Measurements from ENCODE around the gene TRIM2.

The TRIM2 gene

GRCh38 chr4:153366486-153366885 lies 162.2 kb downstream of the TRIM2 start:
- in situ Hi-C loops (cut with MboI; ENCODE audit: low sequenced_read_pairs) = no loop called here

DNA sequence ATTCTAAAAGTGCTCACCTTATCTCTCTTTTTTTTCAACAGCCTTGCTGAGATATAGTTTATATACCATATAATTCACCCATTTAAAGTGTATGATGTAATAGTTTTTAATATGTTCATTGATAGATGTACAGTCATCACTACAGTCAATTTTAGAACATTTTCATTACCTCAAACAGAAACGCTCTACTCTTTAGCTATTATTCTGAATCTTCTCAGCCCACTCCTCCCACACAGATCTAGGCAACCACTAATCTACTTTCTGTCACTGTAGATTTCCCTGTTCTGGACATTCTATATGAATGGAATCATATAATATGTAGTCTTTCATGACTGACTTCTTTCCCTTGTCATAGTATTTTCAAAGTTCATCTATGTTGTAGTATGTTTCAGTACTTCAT lies 162.8 kb downstream of the TRIM2 start:
- in situ Hi-C loops (cut with MboI; ENCODE audit: low sequenced_read_pairs) = no loop called here

DNA sequence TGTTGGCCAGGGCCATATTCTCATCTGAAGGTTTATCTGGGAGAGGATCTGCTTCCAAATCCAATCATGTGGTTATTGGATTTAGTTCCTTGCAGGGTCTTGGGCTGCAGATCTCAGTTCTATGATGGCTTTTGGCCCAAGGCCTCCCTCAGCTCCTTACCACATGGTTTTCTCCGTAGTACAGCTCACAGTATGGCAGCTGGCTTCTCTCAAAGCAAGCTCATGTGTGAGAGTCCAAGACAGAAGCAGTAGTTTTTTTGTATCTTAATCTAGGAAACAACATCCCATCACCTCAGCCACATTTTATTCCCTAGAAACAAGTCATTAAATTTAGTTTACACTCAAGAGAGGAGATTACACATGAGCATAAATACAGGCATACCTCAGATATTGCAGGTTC lies 164.8 kb downstream of the TRIM2 start:
- in situ Hi-C loops (cut with MboI; ENCODE audit: low sequenced_read_pairs) = no loop called here

GRCh38 chr4:153371701-153372234 lies 167.5 kb downstream of the TRIM2 start:
- in situ Hi-C loops (cut with MboI; ENCODE audit: low sequenced_read_pairs) = no loop called here

DNA sequence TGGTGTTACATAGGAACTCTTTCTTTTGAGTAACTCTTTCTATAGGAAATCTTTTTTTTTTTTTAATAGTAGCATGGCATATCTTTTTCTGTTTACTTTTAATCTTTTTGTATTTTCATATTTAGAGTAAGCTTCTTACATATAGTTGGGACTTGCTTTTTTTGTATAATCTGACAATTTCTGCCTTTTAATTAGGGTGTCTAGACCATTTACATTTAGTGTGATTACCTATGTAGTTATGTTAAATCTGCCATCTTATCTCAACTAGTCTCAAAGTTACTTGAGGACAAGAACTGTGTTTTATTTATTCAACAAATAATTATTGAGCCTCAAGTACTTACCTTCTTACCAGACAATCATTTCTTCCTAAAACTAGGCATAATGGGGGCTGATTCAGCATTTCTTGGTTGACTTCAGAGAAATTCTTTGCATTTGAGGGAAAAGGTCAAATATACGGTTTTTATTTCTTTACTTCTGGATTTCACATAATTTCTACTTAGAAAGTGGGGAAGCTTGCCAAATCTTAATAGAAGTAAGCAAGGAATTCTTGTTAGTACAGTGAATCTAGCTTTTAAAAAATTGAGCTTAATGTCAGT lies 168.8 kb downstream of the TRIM2 start:
- in situ Hi-C loops (cut with MboI; ENCODE audit: low sequenced_read_pairs) = no loop called here

DNA sequence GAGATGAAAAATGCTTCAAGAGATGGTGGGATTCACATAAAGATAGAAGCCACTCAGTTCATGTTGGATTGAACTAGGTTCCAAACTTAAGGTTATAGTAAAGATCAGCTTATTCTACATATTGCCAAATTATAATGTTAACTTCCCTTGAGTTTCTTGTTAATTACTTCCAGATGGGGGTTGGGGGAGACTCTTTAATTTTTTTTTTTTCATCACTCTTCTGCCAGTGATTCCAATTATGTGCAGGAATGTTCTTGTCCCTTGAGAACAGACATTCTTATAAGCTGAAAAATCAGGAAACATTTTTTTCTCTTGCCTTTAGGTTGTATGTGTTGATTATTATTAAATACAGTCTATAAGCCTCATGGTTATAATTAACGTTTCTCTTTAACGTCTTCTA lies 170.2 kb downstream of the TRIM2 start:
- in situ Hi-C loops (cut with MboI; ENCODE audit: low sequenced_read_pairs) = no loop called here

DNA sequence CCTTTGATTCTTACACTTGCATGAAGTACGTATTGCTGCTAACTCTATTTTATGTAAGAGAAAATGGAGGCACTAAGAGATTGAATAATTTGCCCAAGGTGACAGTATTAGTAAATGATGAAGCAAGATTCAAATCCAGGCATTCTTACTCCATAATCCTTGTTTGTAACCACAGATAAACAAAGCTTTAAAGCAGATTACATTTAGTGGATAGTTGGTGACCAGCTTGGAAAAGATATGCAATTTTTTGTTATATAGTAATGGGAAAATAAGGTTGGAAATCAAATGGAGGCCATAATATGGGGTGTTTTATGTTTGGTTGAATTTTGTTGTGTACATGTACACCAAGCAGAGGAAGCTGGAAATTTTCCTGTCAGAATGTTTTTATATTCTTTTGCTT lies 171.1 kb downstream of the TRIM2 start:
- in situ Hi-C loops (cut with MboI; ENCODE audit: low sequenced_read_pairs) = no loop called here

DNA sequence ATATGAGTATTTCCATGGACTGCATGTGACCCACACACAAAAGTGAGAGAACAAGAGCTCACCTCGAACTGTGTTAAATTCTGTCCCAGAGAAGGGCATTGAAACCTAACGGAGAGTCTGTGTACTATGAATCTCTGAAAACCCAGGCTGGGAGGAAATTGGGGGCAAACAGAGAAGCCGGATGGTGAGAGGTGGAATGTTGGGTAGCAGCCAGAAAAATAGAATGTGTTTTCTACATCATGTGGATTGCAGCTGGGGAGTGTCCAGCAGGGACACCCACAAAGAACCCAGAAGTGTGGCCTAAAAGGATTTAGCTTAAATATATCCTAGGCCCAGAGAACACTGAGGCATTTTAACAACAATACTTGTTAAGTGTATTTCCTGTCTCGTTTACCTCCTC lies 178.9 kb downstream of the TRIM2 start:
- in situ Hi-C loops (cut with MboI; ENCODE audit: low sequenced_read_pairs) = no loop called here

- in situ Hi-C loops (cut with MboI; ENCODE audit: low sequenced_read_pairs) = no loop called here
Measured at GRCh38 chr4:153384160-153384559, 179.9 kb downstream of the TRIM2 start.

DNA sequence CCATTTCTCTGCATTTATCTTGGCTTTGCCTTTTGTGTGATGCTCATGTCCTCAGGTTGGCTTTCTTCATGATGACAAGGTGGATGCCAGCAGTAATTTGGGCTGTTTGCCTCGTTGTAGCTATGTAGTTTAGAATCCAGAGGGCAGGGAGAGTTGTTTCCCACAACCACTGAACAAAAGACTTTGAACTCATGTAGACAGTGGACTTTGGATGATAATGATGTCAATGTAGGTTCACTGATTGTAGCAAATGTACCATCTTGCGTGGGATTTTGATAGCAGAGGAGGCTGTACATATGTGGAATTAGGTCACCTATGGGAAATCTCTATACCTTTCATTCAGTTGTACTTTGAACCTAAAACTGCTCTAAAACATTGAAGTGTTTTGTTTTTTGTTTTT lies 181.5 kb downstream of the TRIM2 start:
- in situ Hi-C loops (cut with MboI; ENCODE audit: low sequenced_read_pairs) = no loop called here

GRCh38 chr4:153387981-153388380 lies 183.7 kb downstream of the TRIM2 start:
- in situ Hi-C loops (cut with MboI; ENCODE audit: low sequenced_read_pairs) = no loop called here

Data from HL-60/S4 treated with retinoic acid at 250 ng/mL for 4 days and 3 days (cell line).